Osteocyte (in vitro differentiated cells): ENCODE results near the gene ELMOD3. TPM values are rescaled to one million over a fixed set of nuclear protein-coding genes. Genes with fewer than 3 reads are reported as not detected.
"Not testable (repeated sequence)": the region's sequence is repeated elsewhere in the genome, so short reads cannot be mapped to it uniquely, and the experiment has no call there.

Experiments used
- DNase-seq: peaks from one replicate; pipeline ENCODE4 v3.0.0; 2021; ENCODE audit warnings: mixed read lengths; ENCODE audit not compliant: unreplicated experiment; ENCODE audit errors: extremely low spot score
- H3K27ac Mint-ChIP-seq: one replicate; pipeline ENCODE4 v1.8.0; 2021; ENCODE audit warnings: mild to moderate bottlenecking, mixed read lengths; ENCODE audit not compliant: unreplicated experiment
- H3K27me3 Mint-ChIP-seq: one replicate; pipeline ENCODE4 v1.8.0; 2021; ENCODE audit warnings: mixed read lengths; ENCODE audit not compliant: unreplicated experiment
- H3K36me3 Mint-ChIP-seq: one replicate; pipeline ENCODE4 v1.8.0; 2021; ENCODE audit warnings: mixed read lengths; ENCODE audit not compliant: unreplicated experiment
- H3K4me1 Mint-ChIP-seq: one replicate; pipeline ENCODE4 v1.8.0; 2021; ENCODE audit warnings: mixed read lengths; ENCODE audit not compliant: unreplicated experiment
- H3K4me3 Mint-ChIP-seq: one replicate; pipeline ENCODE4 v1.8.0; 2021; ENCODE audit warnings: mild to moderate bottlenecking, moderate library complexity, mixed read lengths; ENCODE audit not compliant: unreplicated experiment
- H3K9me3 Mint-ChIP-seq: one replicate; pipeline ENCODE4 v1.8.0; 2021; ENCODE audit warnings: mixed read lengths; ENCODE audit not compliant: unreplicated experiment
- CTCF ChIP-seq: fragments of 200-600 bp; sonication (generic); IDR thresholded peaks from 2 replicates; pipeline ENCODE4 v1.5.0; 2021; ENCODE audit warnings: antibody characterized with exemption, mild to moderate bottlenecking, moderate library complexity
- total RNA-seq: library from RNA; stranded (reverse); gene quantifications from 2 replicates; pipeline ENCODE4 v1.2.1, GENCODE V29; 2021

The ELMOD3 gene
- total RNA-seq, 1 donor from 2014 or later, result 21.1 TPM

GRCh38 chr2:85341269-85342029 lies 13.1 kb upstream of the ELMOD3 start:
- Mint-ChIP-seq H3K4me3 (no peak overlapping the region), H3K4me1 (no peaks in the 10 kb centered on the region), H3K27me3 (peaks cover 24% of the 10 kb centered on the region), H3K36me3 (peaks cover 17% of the 10 kb centered on the region), H3K27ac (no peak overlapping the region), H3K9me3 (no peaks in the 10 kb centered on the region)
- TF ChIP-seq CTCF, result no peak
- DNase-seq, result no peak

- Mint-ChIP-seq H3K4me3 (no peak overlapping the region), H3K36me3 (peaks cover 21% of the 10 kb centered on the region), H3K9me3 (no peaks in the 10 kb centered on the region), H3K27ac (no peak overlapping the region), H3K27me3 (peaks cover 24% of the 10 kb centered on the region), H3K4me1 (no peaks in the 10 kb centered on the region)
- no peak for TF ChIP-seq CTCF
- no peak for DNase-seq
These were observed 12.4 kb upstream of the ELMOD3 start for GRCh38 chr2:85342156-85342555.

- peaks cover 27% of the 10 kb centered on the region for H3K36me3 Mint-ChIP-seq
- H3K9me3 Mint-ChIP-seq, result not testable (repeated sequence)
These were observed 11.2 kb upstream of the ELMOD3 start for GRCh38 chr2:85343207-85343895.

GRCh38 chr2:85344356-85344954 lies 10.1 kb upstream of the ELMOD3 start:
- no peak overlapping the region for H3K4me3 Mint-ChIP-seq
- no peak for DNase-seq
- peaks cover 29% of the 10 kb centered on the region for H3K36me3 Mint-ChIP-seq
- no peaks in the 10 kb centered on the region for H3K4me1 Mint-ChIP-seq
- peaks cover 9% of the 10 kb centered on the region for H3K27me3 Mint-ChIP-seq
- no peaks in the 10 kb centered on the region for H3K9me3 Mint-ChIP-seq
- no peak for TF ChIP-seq CTCF
- no peak overlapping the region for H3K27ac Mint-ChIP-seq

More at GRCh38 chr2:85343207-85343895, 11.2 kb upstream of the ELMOD3 start:
- H3K4me1 Mint-ChIP-seq, DNase-seq, H3K4me3 Mint-ChIP-seq, H3K27ac Mint-ChIP-seq: not testable (repeated sequence)
- H3K27me3 Mint-ChIP-seq, result peaks cover 13% of the 10 kb centered on the region

- TF ChIP-seq CTCF, result no peak
- DNase-seq, result no peak
- Mint-ChIP-seq H3K36me3 (peaks cover 38% of the 10 kb centered on the region), H3K27me3 (no peaks in the 10 kb centered on the region), H3K27ac (no peak overlapping the region), H3K4me1 (peaks cover 4% of the 10 kb centered on the region), H3K4me3 (no peak overlapping the region), H3K9me3 (no peaks in the 10 kb centered on the region)
These were observed 7.0 kb upstream of the ELMOD3 start for GRCh38 chr2:85347599-85347998.
